Fibroblast of mammary gland (primary cell): ENCODE measurements around the gene PHACTR1.

Experiments used
- DNase-seq: peaks from one replicate; pipeline ENCODE4 v3.0.0-alpha.2; 2010; ENCODE audit warnings: low read depth
- H3K4me3 ChIP-seq: 2 replicates; pipeline ENCODE4 v1.5.1; 2011; ENCODE audit warnings: low read depth, mild to moderate bottlenecking, low read length, moderate library complexity; ENCODE audit not compliant: control insufficient read depth
- CTCF ChIP-seq: conservative IDR thresholded peaks from 2 replicates; pipeline ENCODE4 v1.5.1; 2011; ENCODE audit warnings: low read depth, low read length, inconsistent platforms; ENCODE audit not compliant: control insufficient read depth, insufficient read depth

PHACTR1 gene

DNA sequence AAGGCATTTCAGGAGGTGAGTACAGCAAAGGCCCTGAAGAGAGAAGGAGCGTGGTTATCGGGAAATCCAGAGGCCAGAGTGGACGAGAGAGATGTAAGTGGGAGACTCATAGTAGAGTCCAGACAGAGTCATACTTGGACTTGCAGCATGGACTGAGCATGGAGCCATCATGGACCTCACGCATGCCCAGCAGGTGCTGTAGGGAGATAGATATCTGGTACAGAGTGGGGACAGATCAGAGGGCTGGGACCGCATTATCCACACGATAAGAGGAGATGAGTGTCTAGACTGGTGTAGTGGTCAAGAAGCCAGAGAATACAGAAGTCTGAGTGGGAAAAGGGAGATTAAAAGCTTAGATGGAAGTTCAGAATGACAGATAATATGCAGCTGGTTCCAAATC, 484.8 kb downstream of the PHACTR1 start:
- TF ChIP-seq CTCF: no peak
- no peak overlapping the region for H3K4me3 ChIP-seq
- no peak for DNase-seq

GRCh38 chr6:13203145-13203544, 486.6 kb downstream of the PHACTR1 start:
- no peak for DNase-seq
- no peak overlapping the region for H3K4me3 ChIP-seq
- TF ChIP-seq CTCF: no peak

GRCh38 chr6:13205106-13205505, 488.5 kb downstream of the PHACTR1 start:
- DNase-seq: no peak
- no peak overlapping the region for H3K4me3 ChIP-seq
- no peak for TF ChIP-seq CTCF

DNA sequence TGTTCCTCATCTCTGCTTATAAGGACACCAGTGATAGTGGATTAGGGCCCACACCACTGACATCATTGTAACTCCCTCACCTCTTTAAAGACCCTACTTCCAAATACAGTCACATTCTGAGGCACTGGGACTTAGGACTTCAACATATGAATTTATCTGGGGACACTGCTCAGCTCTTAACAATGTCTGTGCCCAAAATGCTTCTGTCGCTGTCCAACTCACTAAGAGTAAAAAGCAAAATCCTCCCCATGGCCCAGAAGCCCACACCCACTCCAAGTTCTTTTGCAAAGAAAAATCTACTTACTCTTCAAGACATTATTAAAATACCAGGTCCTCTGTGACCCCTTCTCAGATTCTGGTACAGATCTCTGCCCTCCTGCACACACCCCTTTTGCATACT, 495.5 kb downstream of the PHACTR1 start:
- TF ChIP-seq CTCF: no peak
- H3K4me3 ChIP-seq: no peak overlapping the region
- DNase-seq: no peak

GRCh38 chr6:13212538-13212937, 496.0 kb downstream of the PHACTR1 start:
- no peak for DNase-seq
- TF ChIP-seq CTCF: no peak
- H3K4me3 ChIP-seq: no peak overlapping the region

GRCh38 chr6:13215390-13215789, 498.8 kb downstream of the PHACTR1 start:
- no peak overlapping the region for H3K4me3 ChIP-seq
- DNase-seq: no peak
- TF ChIP-seq CTCF: no peak
